Embryonic facial prominence (tissue), 1 donor: ENCODE results near the gene MMP15.

Experiments
- DNase-seq: peaks from one replicate; pipeline ENCODE4 v3.0.0-alpha.2; 2016; ENCODE audit errors: extremely low spot score

MMP15 gene

GRCh38 chr16:58035356-58036170 is 10.0 kb downstream of the MMP15 start:
- DNase-seq = no peak

- DNase-seq = no peak
Measured at GRCh38 chr16:58036943-58037342, 11.4 kb downstream of the MMP15 start.

- DNase-seq = no peak
Measured at GRCh38 chr16:58037365-58038057, 12.0 kb downstream of the MMP15 start.

- no peak for DNase-seq
Measured at GRCh38 chr16:58038219-58038641, 12.7 kb downstream of the MMP15 start.

GRCh38 chr16:58039829-58040495 is 14.4 kb downstream of the MMP15 start:
- no peak for DNase-seq

- no peak for DNase-seq
Measured at GRCh38 chr16:58040496-58040846, 14.9 kb downstream of the MMP15 start.

- no peak for DNase-seq
Measured at GRCh38 chr16:58040945-58041627, 15.5 kb downstream of the MMP15 start.

- no peak for DNase-seq
Measured at GRCh38 chr16:58041628-58041955, 16.0 kb downstream of the MMP15 start.

GRCh38 chr16:58042001-58042885 is 16.7 kb downstream of the MMP15 start:
- no peak for DNase-seq

- DNase-seq = no peak
Measured at GRCh38 chr16:58042886-58043515, 17.4 kb downstream of the MMP15 start.

GRCh38 chr16:58043571-58044155 is 18.1 kb downstream of the MMP15 start:
- no peak for DNase-seq

- no peak for DNase-seq
Measured at GRCh38 chr16:58044266-58045019, 18.9 kb downstream of the MMP15 start.

- no peak for DNase-seq
Measured at GRCh38 chr16:58045096-58045495, 19.5 kb downstream of the MMP15 start.

- DNase-seq = no peak
Measured at GRCh38 chr16:58046054-58046881, 20.7 kb downstream of the MMP15 start.

- no peak for DNase-seq
Measured at GRCh38 chr16:58046936-58047335, 21.4 kb downstream of the MMP15 start.

GRCh38 chr16:58047557-58048348 is 22.2 kb downstream of the MMP15 start:
- DNase-seq = no peak

- DNase-seq = no peak
Measured at GRCh38 chr16:58048494-58049231, 23.1 kb downstream of the MMP15 start.
